ENCODE data around the gene OPRM1.
"Not testable (repeated sequence)": the region's sequence is repeated elsewhere in the genome, so short reads cannot be mapped to it uniquely, and the experiment has no call there.

- not testable (repeated sequence) for TF ChIP-seq CTCF (optimal IDR thresholded peaks at IDR 0.05 in 1 of 3, IDR thresholded peaks at IDR 0.05 in 1 of 3, conservative IDR thresholded peaks at IDR 0.05 in 1 of 3; ENCODE audit: extremely low read depth in 1 of 3, insufficient read depth in 2 of 3, low read length in 3 of 3); EZH2 (IDR thresholded peaks at IDR 0.05; ENCODE audit: low read length)
Observed at GRCh38 chr6:154201688-154202087, 162.6 kb downstream of the OPRM1 start.
